ENCODE results near the gene HMGN2.

HMGN2 gene

DNA sequence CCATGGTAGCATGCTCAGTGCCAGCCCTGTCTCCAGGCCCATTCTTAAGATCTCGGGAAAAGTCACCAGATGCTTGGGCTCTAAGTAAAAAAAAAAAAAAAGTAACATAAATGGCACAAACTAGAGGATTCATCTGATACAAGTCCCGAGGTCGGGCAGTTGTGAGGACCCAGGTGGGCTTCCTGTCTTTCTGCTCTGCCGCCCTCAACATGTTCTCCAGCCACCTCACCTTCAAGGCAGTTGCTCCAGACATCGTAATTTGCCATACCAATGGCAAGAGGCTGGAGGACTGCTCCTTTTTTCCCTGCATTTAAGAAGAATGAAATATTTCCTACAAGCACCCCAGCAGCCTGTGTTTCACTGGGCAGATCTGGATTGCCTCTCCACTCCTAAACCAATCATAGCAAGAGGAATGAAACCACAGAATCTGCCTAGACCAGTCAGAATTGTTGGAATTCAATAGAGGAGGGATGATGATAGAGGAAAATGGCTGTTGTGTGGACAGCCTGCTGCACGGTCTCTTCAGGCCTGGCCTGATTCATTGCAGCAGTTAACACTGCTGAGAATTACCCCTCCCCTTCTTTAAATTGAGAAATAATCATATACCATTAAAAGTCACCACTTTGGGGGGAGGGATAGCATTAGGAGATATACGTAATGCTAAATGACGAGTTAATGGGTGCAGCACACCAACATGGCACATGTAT lies 5.4 kb downstream of the HMGN2 start:
- TF ChIP-seq, protein P1, sequence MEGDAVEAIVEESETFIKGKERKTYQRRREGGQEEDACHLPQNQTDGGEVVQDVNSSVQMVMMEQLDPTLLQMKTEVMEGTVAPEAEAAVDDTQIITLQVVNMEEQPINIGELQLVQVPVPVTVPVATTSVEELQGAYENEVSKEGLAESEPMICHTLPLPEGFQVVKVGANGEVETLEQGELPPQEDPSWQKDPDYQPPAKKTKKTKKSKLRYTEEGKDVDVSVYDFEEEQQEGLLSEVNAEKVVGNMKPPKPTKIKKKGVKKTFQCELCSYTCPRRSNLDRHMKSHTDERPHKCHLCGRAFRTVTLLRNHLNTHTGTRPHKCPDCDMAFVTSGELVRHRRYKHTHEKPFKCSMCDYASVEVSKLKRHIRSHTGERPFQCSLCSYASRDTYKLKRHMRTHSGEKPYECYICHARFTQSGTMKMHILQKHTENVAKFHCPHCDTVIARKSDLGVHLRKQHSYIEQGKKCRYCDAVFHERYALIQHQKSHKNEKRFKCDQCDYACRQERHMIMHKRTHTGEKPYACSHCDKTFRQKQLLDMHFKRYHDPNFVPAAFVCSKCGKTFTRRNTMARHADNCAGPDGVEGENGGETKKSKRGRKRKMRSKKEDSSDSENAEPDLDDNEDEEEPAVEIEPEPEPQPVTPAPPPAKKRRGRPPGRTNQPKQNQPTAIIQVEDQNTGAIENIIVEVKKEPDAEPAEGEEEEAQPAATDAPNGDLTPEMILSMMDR (conservative IDR thresholded peaks at IDR 0.05) = no peak
- H3K27ac ChIP-seq = no peak overlapping the region

DNA sequence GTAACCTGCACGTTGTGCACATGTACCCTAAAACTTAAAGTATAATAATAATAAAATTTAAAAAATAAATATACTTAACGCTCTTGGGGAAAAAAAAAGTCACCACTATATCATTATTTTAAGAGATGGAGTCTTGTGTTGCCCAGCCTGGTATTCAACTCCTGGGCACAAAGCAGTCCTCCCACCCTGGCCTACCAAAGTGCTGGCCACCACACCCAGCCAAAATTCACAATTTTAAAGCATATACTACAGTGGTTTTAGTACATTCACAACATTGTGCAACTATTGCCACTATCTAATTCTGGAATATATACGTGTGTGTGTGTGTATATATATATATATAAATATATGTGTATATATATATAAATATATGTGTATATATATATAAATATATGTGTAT lies 5.9 kb downstream of the HMGN2 start:
- TF ChIP-seq, protein P1 (conservative IDR thresholded peaks at IDR 0.05) = no peak
- H3K27ac ChIP-seq = no peak overlapping the region

DNA sequence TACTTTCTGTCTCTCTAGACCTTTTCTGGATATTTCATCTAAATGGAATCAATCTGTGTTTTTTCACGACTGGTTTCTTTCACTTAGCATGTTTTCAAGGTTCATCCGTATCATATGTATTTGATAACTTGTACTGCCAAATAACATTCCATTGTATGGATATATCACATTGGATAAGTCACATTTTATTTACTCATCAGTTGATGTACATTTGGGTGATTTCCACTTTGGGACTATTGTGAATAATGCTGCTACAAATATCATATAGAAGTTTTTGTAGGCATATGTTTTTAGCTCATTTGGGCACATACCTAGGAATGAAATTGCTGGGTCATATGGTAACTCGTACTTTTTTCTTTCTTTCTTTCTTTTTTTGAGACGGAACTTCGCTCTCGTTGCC lies 6.7 kb downstream of the HMGN2 start:
- TF ChIP-seq, protein P1 (conservative IDR thresholded peaks at IDR 0.05) = no peak
- no peak overlapping the region for H3K27ac ChIP-seq

DNA sequence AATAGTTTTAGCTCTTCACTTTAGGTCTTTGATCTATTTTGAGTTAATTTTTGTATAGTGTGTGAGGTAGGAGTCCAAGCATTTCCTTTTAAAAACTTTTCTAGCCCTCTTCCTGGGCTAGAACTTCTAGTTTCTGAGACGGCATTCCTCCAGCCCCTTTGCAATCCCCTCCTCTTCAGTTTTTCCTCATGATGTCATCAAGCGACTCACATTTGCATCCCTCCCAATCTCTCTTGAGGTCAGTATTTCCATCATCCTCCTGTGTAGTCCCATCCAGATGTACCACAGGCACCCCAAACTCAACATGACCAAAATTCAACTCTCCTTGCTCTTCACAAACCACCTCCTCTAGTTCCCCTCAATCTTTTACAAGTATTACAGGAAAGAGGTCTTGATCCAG lies 10.7 kb downstream of the HMGN2 start:
- TF ChIP-seq, protein P1 (conservative IDR thresholded peaks at IDR 0.05) = no peak
- H3K27ac ChIP-seq = no peak overlapping the region

DNA sequence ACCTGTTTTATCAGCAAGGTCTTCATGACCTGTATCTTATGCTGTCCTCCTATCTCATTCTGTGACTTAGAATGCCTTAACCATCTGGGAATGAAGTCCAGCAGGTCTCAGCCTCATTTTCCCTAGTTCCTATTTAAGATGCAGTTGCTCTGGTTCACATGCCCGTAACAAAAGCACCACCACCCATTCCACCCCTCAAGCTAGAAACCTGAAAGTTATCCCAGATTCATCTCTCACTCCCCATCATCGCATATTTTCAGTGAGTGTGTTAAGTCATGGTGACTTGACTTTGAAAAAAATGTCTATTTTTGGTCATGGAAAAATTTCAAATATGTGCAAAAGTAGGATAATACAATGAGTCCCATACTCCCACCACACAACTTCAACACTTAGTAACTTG lies 11.7 kb downstream of the HMGN2 start:
- H3K27ac ChIP-seq = no peak overlapping the region
- TF ChIP-seq, protein P1 (conservative IDR thresholded peaks at IDR 0.05) = no peak

DNA sequence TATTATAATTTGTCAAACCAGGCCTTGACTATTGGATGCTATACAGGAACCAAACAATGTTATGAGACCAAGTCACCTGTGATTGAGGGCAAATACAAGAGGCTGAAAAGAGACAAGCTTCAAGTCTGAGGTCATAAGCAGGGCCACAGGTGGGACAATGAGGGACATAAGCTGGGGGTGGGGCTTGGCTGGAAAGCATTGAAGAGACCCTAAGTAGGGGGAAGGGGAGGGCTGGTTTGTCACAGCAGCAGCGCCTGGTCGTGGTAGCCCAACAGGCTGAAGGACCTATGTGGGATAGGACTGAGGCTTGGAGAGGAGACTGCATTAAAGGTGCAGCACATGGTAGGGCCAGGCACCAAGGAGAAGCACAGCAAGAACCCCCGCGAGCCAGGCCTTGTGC lies 17.9 kb downstream of the HMGN2 start:
- TF ChIP-seq, protein P1 (conservative IDR thresholded peaks at IDR 0.05) = no peak

DNA sequence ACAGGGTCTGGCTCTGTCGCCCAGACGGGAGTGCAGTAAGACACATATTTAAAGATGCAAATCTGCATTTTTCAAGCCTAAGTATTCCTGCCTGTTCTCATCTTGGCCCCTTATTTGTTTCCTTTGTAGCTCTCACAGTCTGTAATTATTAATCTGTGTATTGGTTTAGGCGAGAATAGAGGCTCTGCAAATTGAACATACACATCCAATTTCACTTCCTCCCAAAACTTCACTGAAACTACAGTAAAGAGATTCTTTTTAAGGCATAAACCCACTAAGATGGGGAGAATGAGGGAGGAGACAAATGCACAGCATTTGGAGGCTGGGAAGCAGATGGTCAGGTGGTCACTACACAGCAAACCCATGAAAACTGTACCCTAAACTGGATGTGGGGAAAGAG lies 21.0 kb downstream of the HMGN2 start:
- TF ChIP-seq, protein P1 (conservative IDR thresholded peaks at IDR 0.05) = no peak
- no peak overlapping the region for H3K27ac ChIP-seq

More for the DNA sequence above, 17.9 kb downstream of the HMGN2 start:
- H3K27ac ChIP-seq = no peak overlapping the region
